Smooth muscle cell (in vitro differentiated cells): ENCODE measurements around the gene EFCAB6. TPM values are rescaled to one million over a fixed set of nuclear protein-coding genes. Genes with fewer than 3 reads are reported as not detected.

Experiments used
- DNase-seq: peaks from one replicate; lab custom pipeline; 2025; ENCODE audit not compliant: unreplicated experiment; lab: John Stamatoyannopoulos, UW
- H2AFZ ChIP-seq: fragments of 200-600 bp; sonication (generic); 2 replicates; pipeline ENCODE4 v1.6.0; 2016; ENCODE audit warnings: antibody characterized with exemption, low read depth, mild to moderate bottlenecking
- H3F3A ChIP-seq: fragments of 200-600 bp; sonication (generic); 2 replicates; pipeline ENCODE4 v1.6.0; 2017; ENCODE audit warnings: antibody characterized with exemption, low read depth
- H3K27ac ChIP-seq: fragments of 200-600 bp; sonication (generic); 2 replicates; pipeline ENCODE4 v1.5.1; 2016; ENCODE audit warnings: low read depth, mild to moderate bottlenecking
- H3K27me3 ChIP-seq: fragments of 200-600 bp; sonication (generic); 2 replicates; pipeline ENCODE4 v1.6.1; 2016; ENCODE audit warnings: low read depth, mild to moderate bottlenecking
- H3K36me3 ChIP-seq: fragments of 200-600 bp; sonication (generic); 2 replicates; pipeline ENCODE4 v1.5.1; 2016; ENCODE audit warnings: low read depth
- H3K4me1 ChIP-seq: fragments of 200-600 bp; sonication (generic); 2 replicates; pipeline ENCODE4 v1.5.1; 2016; ENCODE audit warnings: low read depth
- H3K4me2 ChIP-seq: fragments of 200-600 bp; sonication (generic); 2 replicates; pipeline ENCODE4 v1.6.0; 2016; ENCODE audit warnings: mild to moderate bottlenecking
- H3K4me3 ChIP-seq: fragments of 200-600 bp; sonication (generic); 2 replicates; pipeline ENCODE4 v1.5.1; 2016; ENCODE audit warnings: mild to moderate bottlenecking
- H3K79me2 ChIP-seq: fragments of 200-600 bp; sonication (generic); 2 replicates; pipeline ENCODE4 v1.6.0; 2016; ENCODE audit warnings: low read depth, mild to moderate bottlenecking
- H3K9ac ChIP-seq: fragments of 200-600 bp; sonication (generic); 2 replicates; pipeline ENCODE4 v1.6.0; 2016; ENCODE audit warnings: low read depth
- H3K9me3 ChIP-seq: fragments of 200-600 bp; sonication (generic); replicated peaks from 2 replicates; pipeline ENCODE4 v1.5.1; 2016; ENCODE audit warnings: low read depth
- H4K20me1 ChIP-seq: fragments of 200-600 bp; sonication (generic); 2 replicates; pipeline ENCODE4 v1.6.0; 2016; ENCODE audit warnings: low read depth
- CTCF ChIP-seq: fragments of 200-600 bp; sonication (generic); IDR thresholded peaks from 2 replicates; pipeline ENCODE4 v1.5.1; 2017; ENCODE audit warnings: borderline replicate concordance, mild to moderate bottlenecking, antibody characterized with exemption; ENCODE audit not compliant: insufficient read depth, poor library complexity, severe bottlenecking
- WGBS: methylation state at CpG from one replicate; pipeline ENCODE4 v1.1.7; 2016; ENCODE audit warnings: low lambda C conversion rate; 5-methylcytosine and 5-hydroxymethylcytosine counted together
- polyA plus RNA-seq: library from polyadenylated mRNA; unstranded; fragments of >200 nt; fragmentation: Nextera tagmentation; extraction: Ambion mirVana; gene quantifications from 2 replicates; pipeline ENCODE4 v1.2.1, GENCODE V29; 2016
- total RNA-seq: library from RNA; depleted of rRNA; stranded (reverse); fragments of >200 nt; gene quantifications from 2 replicates; pipeline ENCODE4 v1.2.3, GENCODE V29; 2014

The EFCAB6 gene
- total and polyA plus RNA-seq, 2 experiments from 2014 or later, result 0.80 to 2.9 TPM

- Histone ChIP-seq H3K4me2 (peak overlapping the region; percentile 48), H3K36me3 (no peaks in the 10 kb centered on the region), H3K9me3 (no peaks in the 10 kb centered on the region), H4K20me1 (no peaks in the 10 kb centered on the region), H3K27me3 (no peaks in the 10 kb centered on the region), H3K9ac (no peak overlapping the region), H2AFZ (no peak overlapping the region), H3K79me2 (no peaks in the 10 kb centered on the region), H3K4me3 (no peak overlapping the region), H3F3A (peaks cover 19% of the 10 kb centered on the region), H3K27ac (peak overlapping the region; percentile 89), H3K4me1 (peaks cover 7% of the 10 kb centered on the region)
- peak; percentile 10 for DNase-seq
- TF ChIP-seq CTCF, result peak; percentile 7
- WGBS, result 43% methylated on average over 20 of the region's 20 CpGs
Measured at GRCh38 chr22:43828998-43829782, 17.1 kb upstream of the EFCAB6 start.

DNA sequence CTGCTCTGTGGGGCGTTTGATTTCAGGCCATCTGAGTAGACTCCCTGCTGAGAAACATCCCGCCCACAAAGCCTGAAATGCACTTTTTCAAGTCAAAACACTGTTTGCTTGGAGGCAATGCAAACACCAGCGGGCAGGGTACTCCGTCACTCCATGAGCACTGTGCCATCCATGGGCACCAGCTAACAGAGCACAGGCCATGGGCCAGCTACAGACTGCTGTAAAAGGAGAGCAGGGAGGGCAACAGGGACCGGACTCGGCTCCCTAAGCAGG lies 16.6 kb upstream of the EFCAB6 start:
- no peak for DNase-seq
- peak overlapping the region; percentile 48 for H3K4me2 ChIP-seq

DNA sequence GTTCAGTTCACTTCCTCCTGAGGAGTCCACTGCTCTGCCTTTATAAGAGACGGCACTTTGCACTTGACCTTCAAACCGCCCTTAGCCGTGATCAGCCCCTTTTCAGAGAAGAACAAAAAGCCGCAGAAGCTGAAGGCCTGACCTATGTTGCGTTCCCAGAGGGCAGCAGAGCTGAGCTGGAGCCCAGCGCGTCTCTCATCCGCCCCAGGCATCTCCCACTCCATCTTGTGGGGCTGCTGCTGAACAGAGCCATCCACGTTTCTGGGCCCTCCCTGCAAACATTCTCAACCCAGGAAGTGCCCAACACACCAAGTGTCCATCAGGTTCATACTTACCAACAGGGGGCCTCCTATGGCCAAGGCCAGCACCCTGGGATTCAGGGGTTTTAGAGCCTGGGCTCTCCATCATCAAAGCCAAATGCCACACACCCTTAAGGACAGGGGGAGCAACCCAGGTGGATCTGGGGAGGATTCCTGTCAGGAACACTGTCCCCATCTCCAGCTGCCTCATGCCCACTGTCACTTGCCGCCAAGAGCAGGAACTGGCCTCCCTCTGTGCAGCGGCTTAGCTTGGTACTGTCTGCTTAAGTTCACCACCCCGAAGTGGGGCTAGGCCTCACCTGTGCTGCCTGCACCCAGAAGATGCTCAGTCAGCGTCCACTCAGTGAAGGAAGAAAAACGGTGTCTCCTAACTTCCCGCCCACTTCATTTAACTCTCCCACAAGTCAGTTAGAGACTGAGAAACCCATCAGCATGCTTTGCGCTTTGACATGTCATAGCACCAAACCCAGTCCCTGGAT lies 16.0 kb upstream of the EFCAB6 start:
- peak overlapping the region; percentile 89 for H3K27ac ChIP-seq
- TF ChIP-seq CTCF, result peak; percentile 9
- H4K20me1 ChIP-seq, result no peaks in the 10 kb centered on the region
- H3K9me3 ChIP-seq, result no peaks in the 10 kb centered on the region
- 92% methylated on average over 16 of the region's 16 CpGs for WGBS
- H3K27me3 ChIP-seq, result no peaks in the 10 kb centered on the region
- H3F3A ChIP-seq, result peaks cover 19% of the 10 kb centered on the region
- H3K4me1 ChIP-seq, result peaks cover 7% of the 10 kb centered on the region
- no peaks in the 10 kb centered on the region for H3K79me2 ChIP-seq
- no peak overlapping the region for H3K4me3 ChIP-seq
- no peak overlapping the region for H2AFZ ChIP-seq
- no peak overlapping the region for H3K9ac ChIP-seq
- H3K4me2 ChIP-seq, result peak overlapping the region; percentile 81
- no peaks in the 10 kb centered on the region for H3K36me3 ChIP-seq
- DNase-seq, result no peak

More for the DNA sequence above, 16.6 kb upstream of the EFCAB6 start:
- Histone ChIP-seq H2AFZ (no peak overlapping the region), H3K4me3 (no peak overlapping the region), H3F3A (peaks cover 19% of the 10 kb centered on the region), H3K36me3 (no peaks in the 10 kb centered on the region), H3K79me2 (no peaks in the 10 kb centered on the region), H3K4me1 (peaks cover 7% of the 10 kb centered on the region), H4K20me1 (no peaks in the 10 kb centered on the region), H3K9me3 (no peaks in the 10 kb centered on the region), H3K27ac (peak overlapping the region; percentile 89), H3K27me3 (no peaks in the 10 kb centered on the region), H3K9ac (no peak overlapping the region)
- no peak for TF ChIP-seq CTCF
- WGBS, result 79% methylated on average over 6 of the region's 6 CpGs
